NT2/D1 (cell line): ENCODE data around the gene ZNF71.

Experiments
- SUZ12 ChIP-seq: IDR thresholded peaks from 2 replicates; pipeline ENCODE4 v1.6.1; 2011; ENCODE audit not compliant: insufficient read length, insufficient read depth; ENCODE audit errors: extremely low read depth
- YY1 ChIP-seq: IDR thresholded peaks from 2 replicates; pipeline ENCODE4 v1.6.1; 2011; ENCODE audit not compliant: insufficient read length, insufficient read depth
- ZNF274 ChIP-seq: IDR thresholded peaks from 2 replicates; pipeline ENCODE4 v1.6.1; 2011; ENCODE audit warnings: mild to moderate bottlenecking, low read depth, low read length

DNA sequence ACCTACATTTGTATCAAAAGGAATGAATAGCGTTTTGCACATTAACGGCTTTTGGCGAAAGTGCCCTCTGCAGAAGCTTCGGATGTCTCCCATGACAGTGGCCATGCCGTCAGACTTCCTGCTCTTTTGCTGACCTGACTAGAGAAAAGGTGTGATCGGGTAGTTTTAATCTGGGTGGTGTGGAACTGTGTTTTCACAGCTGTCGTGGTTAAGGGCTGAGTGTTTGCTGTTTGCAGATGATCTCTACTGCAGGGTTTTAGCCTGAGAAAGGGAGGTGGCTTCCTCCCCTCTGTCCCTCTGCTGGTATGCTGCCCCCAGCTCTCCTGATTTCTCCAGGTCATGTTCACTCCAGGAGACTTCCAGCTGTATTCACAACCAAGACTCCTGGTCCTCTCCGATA lies 22.4 kb downstream of the ZNF71 start:
- TF ChIP-seq ZNF274 (no peak), SUZ12 (no peak), YY1 (no peak)
